ENCODE results near the gene RAET1E.

The RAET1E gene

DNA sequence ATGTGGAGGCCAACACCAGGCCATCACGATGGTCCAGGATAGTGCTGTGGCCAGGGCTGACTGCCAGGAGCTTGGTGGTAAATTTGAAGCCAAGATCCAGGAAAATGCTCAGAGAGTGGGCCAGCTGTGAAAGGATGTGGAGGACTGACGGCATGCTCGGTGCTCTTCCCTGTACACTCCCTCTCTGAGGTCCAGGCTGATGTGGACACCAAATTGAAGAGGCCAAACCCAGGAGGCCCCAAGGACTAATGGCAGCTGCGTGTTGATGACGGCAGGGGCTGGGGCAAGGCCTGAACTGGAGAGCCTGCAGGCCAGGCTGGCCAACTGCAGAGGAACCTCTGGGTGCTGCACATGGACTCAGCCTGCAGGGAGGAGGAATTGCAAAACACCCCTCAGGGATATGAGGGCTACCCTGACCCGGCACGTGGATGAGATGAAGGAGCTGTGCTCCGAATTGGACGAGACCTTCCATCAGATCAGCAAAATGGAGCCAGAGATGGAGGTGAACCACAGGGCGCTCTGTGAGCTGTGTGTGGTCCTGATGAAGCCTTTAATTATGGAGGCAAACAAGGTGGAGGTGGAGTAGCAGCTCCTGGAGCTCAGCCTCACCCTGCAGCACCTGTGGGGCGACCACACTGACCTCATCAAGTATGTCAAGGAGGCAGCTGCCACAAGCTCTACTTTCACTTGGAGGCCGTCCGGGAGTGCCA is 6.9 kb upstream of the RAET1E start:
- Histone ChIP-seq H2AFZ (ENCODE audit: low read length) (no peak overlapping the region), H3K27ac (replicated peaks; ENCODE audit: low read length) (no peak overlapping the region), H2BK5ac (ENCODE audit: low read length) (no peak overlapping the region), H3K23ac (ENCODE audit: low read depth, low read length, poor library complexity) (peak overlapping the region; percentile 68), H3K4me1 (ENCODE audit: control insufficient read depth in 2 of 2, insufficient read depth in 1 of 2, low read depth in 1 of 2, low read length in 2 of 2) (no peaks in the 10 kb centered on the region), H3K4ac (ENCODE audit: low read length) (no peak overlapping the region), H2AK5ac (ENCODE audit: low read depth, low read length) (peak overlapping the region; percentile 75), H3K9me3 (replicated peaks in 1 of 2; ENCODE audit: control insufficient read depth in 2 of 2, insufficient read depth in 1 of 2, low read depth in 1 of 2, low read length in 2 of 2) (peaks cover 0 to 8% of the 10 kb centered on the region in 2 donors), H3K4me2 (ENCODE audit: insufficient read depth, low read length, poor library complexity, severe bottlenecking) (no peak overlapping the region), H2BK15ac (ENCODE audit: low read length) (peak overlapping the region; percentile 71), H3K18ac (ENCODE audit: low read length) (peak overlapping the region; percentile 28), H3K9ac (ENCODE audit: low read depth, low read length, poor library complexity) (peak overlapping the region; percentile 30), H3K27me3 (ENCODE audit: control insufficient read depth in 3 of 3, insufficient read depth in 3 of 3, low read depth in 1 of 3, low read length in 3 of 3) (peaks cover 0 to 20% (median 0%) of the 10 kb centered on the region in 3 experiments), H4K91ac (ENCODE audit: low read depth, low read length, poor library complexity) (no peak overlapping the region), H3K4me3 (ENCODE audit: low read length in 2 of 2) (no peak overlapping the region), H2BK12ac (ENCODE audit: low read length) (peak overlapping the region; percentile 10), H3K79me1 (ENCODE audit: low read depth, low read length) (peaks cover 1% of the 10 kb centered on the region), H3K14ac (ENCODE audit: low read length) (peak overlapping the region; percentile 82), H4K8ac (ENCODE audit: low read depth, low read length) (no peak overlapping the region), H3K36me3 (replicated peaks in 1 of 2; ENCODE audit: control insufficient read depth in 2 of 2, insufficient read depth in 2 of 2, low read length in 2 of 2) (no peaks in the 10 kb centered on the region), H2BK120ac (ENCODE audit: low read depth, low read length) (no peak overlapping the region)
- DNase-seq (ENCODE audit: low spot score) = no peak
- WGBS, 2 donors (ENCODE audit: extremely low coverage in 2 of 2, insufficient read length in 2 of 2, insufficient replicate concordance in 1 of 2) = no CpG with 5 or more reads among the region's 13 CpGs

DNA sequence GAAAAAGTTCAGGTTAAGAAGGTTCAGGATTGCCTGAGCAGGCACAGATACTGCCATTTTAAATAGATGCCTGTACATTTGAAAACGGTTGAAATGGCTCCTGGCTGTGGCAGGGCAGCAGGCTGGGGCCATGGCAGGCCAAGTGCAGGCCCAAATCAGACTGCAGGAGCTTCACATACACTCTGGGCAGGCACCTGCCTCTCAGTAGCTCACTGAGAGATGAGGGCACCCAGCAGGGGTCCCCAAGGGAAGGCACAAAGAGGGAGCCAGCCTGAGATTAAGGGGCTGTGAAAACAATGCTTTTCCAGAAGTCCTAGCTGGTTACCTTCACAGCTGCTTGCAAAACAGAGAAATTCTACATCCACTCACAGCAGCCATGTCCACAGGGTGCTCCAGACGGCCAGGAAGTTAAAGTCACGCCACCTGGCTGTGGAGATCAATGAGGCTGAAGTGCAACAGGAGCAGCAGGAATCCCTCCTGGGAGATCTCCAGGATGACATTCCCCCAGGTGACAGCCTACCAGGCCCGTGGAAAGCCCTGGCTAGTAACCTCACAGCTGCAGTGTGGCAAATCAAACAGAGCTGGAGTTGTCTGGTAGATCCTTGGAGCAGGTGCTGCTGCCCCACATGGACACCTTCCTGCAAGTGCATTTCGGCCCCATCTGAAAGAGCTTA is 6.2 kb upstream of the RAET1E start:
- Histone ChIP-seq H3K14ac (ENCODE audit: low read length) (no peak overlapping the region), H3K9me3 (replicated peaks in 1 of 2; ENCODE audit: control insufficient read depth in 2 of 2, insufficient read depth in 1 of 2, low read depth in 1 of 2, low read length in 2 of 2) (peaks cover 0 to 7% of the 10 kb centered on the region in 2 donors), H3K4me1 (ENCODE audit: control insufficient read depth in 2 of 2, insufficient read depth in 1 of 2, low read depth in 1 of 2, low read length in 2 of 2) (no peaks in the 10 kb centered on the region), H3K4ac (ENCODE audit: low read length) (no peak overlapping the region), H3K23ac (ENCODE audit: low read depth, low read length, poor library complexity) (no peak overlapping the region), H3K18ac (ENCODE audit: low read length) (peak overlapping the region; percentile 13), H3K4me3 (ENCODE audit: low read length in 2 of 2) (no peak overlapping the region), H4K91ac (ENCODE audit: low read depth, low read length, poor library complexity) (no peak overlapping the region), H3K27ac (replicated peaks; ENCODE audit: low read length) (no peak overlapping the region), H2AK5ac (ENCODE audit: low read depth, low read length) (peak overlapping the region; percentile 37), H2BK12ac (ENCODE audit: low read length) (no peak overlapping the region), H4K8ac (ENCODE audit: low read depth, low read length) (no peak overlapping the region), H2AFZ (ENCODE audit: low read length) (no peak overlapping the region), H3K27me3 (ENCODE audit: control insufficient read depth in 3 of 3, insufficient read depth in 3 of 3, low read depth in 1 of 3, low read length in 3 of 3) (peaks cover 0 to 20% (median 0%) of the 10 kb centered on the region in 3 experiments), H3K4me2 (ENCODE audit: insufficient read depth, low read length, poor library complexity, severe bottlenecking) (no peak overlapping the region), H2BK15ac (ENCODE audit: low read length) (no peak overlapping the region), H3K9ac (ENCODE audit: low read depth, low read length, poor library complexity) (no peak overlapping the region), H3K79me1 (ENCODE audit: low read depth, low read length) (no peaks in the 10 kb centered on the region), H2BK5ac (ENCODE audit: low read length) (no peak overlapping the region), H3K36me3 (replicated peaks in 1 of 2; ENCODE audit: control insufficient read depth in 2 of 2, insufficient read depth in 2 of 2, low read length in 2 of 2) (no peaks in the 10 kb centered on the region), H2BK120ac (ENCODE audit: low read depth, low read length) (no peak overlapping the region)
- no peak for DNase-seq (ENCODE audit: low spot score)
- WGBS, 2 donors (ENCODE audit: extremely low coverage in 2 of 2, insufficient read length in 2 of 2, insufficient replicate concordance in 1 of 2) = no CpG with 5 or more reads among the region's 5 CpGs

DNA sequence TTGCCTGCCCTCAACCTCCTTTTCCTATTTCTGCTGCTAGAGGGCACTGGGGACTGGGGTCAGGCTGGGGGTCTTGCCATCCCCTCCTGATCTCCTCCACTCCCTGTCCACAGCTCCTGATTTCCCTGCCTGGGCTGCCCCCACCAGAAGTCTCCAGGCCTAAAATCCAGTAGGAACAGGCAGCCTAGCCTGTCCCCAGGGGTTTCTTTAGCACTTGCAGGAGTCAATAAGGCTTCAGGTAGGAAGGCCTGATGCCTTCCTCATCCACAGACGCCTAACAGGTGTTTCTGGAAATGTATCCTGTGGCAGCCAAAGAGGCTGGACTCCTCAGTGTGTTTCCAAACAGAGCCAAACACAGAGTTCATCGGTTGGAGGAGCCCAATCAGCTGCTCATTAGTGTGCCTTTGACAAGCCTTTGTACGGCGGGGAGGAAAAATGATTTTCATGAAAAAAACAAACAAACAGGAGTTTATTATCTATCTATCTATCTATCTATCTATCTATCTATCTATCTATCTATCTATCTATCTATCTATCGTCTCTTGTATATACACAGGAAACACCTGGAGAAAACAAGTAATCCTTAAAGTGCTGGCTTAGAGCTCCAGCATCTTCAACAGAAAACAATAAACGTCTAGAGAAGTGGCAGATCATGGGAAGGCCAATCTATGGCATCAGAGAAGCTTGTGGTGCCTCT is 3.7 kb upstream of the RAET1E start:
- Histone ChIP-seq H3K79me1 (ENCODE audit: low read depth, low read length) (no peaks in the 10 kb centered on the region), H2BK15ac (ENCODE audit: low read length) (no peak overlapping the region), H3K9me3 (replicated peaks in 1 of 2; ENCODE audit: control insufficient read depth in 2 of 2, insufficient read depth in 1 of 2, low read depth in 1 of 2, low read length in 2 of 2) (no peaks in the 10 kb centered on the region), H3K4ac (ENCODE audit: low read length) (no peak overlapping the region), H3K4me1 (ENCODE audit: control insufficient read depth in 2 of 2, insufficient read depth in 1 of 2, low read depth in 1 of 2, low read length in 2 of 2) (no peaks in the 10 kb centered on the region), H3K27ac (replicated peaks; ENCODE audit: low read length) (no peak overlapping the region), H3K36me3 (replicated peaks in 1 of 2; ENCODE audit: control insufficient read depth in 2 of 2, insufficient read depth in 2 of 2, low read length in 2 of 2) (no peaks in the 10 kb centered on the region), H3K27me3 (ENCODE audit: control insufficient read depth in 3 of 3, insufficient read depth in 3 of 3, low read depth in 1 of 3, low read length in 3 of 3) (peaks cover 0 to 31% (median 0%) of the 10 kb centered on the region in 3 experiments), H4K8ac (ENCODE audit: low read depth, low read length) (no peak overlapping the region), H2BK12ac (ENCODE audit: low read length) (no peak overlapping the region), H3K4me3 (ENCODE audit: low read length in 2 of 2) (no peak overlapping the region), H3K9ac (ENCODE audit: low read depth, low read length, poor library complexity) (peak overlapping the region; percentile 12), H3K18ac (ENCODE audit: low read length) (no peak overlapping the region), H2AFZ (ENCODE audit: low read length) (no peak overlapping the region), H3K14ac (ENCODE audit: low read length) (no peak overlapping the region), H3K23ac (ENCODE audit: low read depth, low read length, poor library complexity) (no peak overlapping the region), H3K4me2 (ENCODE audit: insufficient read depth, low read length, poor library complexity, severe bottlenecking) (no peak overlapping the region), H2AK5ac (ENCODE audit: low read depth, low read length) (peak overlapping the region; percentile 10), H2BK5ac (ENCODE audit: low read length) (no peak overlapping the region), H2BK120ac (ENCODE audit: low read depth, low read length) (no peak overlapping the region), H4K91ac (ENCODE audit: low read depth, low read length, poor library complexity) (no peak overlapping the region)
- no CpG with 5 or more reads among the region's 6 CpGs for WGBS, 2 donors (ENCODE audit: extremely low coverage in 2 of 2, insufficient read length in 2 of 2, insufficient replicate concordance in 1 of 2)
- no peak for DNase-seq (ENCODE audit: low spot score)
